Astrocyte (in vitro differentiated cells and primary cell): ENCODE measurements around the gene LYSET.

ENCODE experiments used
- EZH2 ChIP-seq: IDR thresholded peaks from 2 replicates; pipeline ENCODE4 v1.6.1; 2012; ENCODE audit warnings: mild to moderate bottlenecking, low read length, inconsistent platforms; ENCODE audit not compliant: insufficient read depth
- TF ChIP-seq, protein P1 (sequence below): IDR thresholded peaks from 2 replicates; pipeline ENCODE4 v1.5.1; 2011; ENCODE audit warnings: low read depth, mild to moderate bottlenecking, inconsistent platforms, low read length, moderate library complexity; ENCODE audit not compliant: insufficient read depth

GRCh38 chr14:93206793-93207467 is 21.8 kb downstream of the LYSET start, which contains the start of the genes GON7 and UBR7:
- TF ChIP-seq, protein P1, sequence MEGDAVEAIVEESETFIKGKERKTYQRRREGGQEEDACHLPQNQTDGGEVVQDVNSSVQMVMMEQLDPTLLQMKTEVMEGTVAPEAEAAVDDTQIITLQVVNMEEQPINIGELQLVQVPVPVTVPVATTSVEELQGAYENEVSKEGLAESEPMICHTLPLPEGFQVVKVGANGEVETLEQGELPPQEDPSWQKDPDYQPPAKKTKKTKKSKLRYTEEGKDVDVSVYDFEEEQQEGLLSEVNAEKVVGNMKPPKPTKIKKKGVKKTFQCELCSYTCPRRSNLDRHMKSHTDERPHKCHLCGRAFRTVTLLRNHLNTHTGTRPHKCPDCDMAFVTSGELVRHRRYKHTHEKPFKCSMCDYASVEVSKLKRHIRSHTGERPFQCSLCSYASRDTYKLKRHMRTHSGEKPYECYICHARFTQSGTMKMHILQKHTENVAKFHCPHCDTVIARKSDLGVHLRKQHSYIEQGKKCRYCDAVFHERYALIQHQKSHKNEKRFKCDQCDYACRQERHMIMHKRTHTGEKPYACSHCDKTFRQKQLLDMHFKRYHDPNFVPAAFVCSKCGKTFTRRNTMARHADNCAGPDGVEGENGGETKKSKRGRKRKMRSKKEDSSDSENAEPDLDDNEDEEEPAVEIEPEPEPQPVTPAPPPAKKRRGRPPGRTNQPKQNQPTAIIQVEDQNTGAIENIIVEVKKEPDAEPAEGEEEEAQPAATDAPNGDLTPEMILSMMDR, result no peak
- TF ChIP-seq EZH2, result no peak
